Lung (tissue), 12 donors: ENCODE data around the gene TPI1. TPM values are rescaled to one million over a fixed set of nuclear protein-coding genes. Genes with fewer than 3 reads are reported as not detected.
"Not testable (repeated sequence)": the region's sequence is repeated elsewhere in the genome, so short reads cannot be mapped to it uniquely, and the experiment has no call there.

ENCODE experiments used
- ATAC-seq: fragments of 200-7000 bp; cut with Tn5 transposase; one replicate; pipeline ENCODE4 v1.9.1; 2020; ENCODE audit warnings: moderate number of reproducible peaks; ENCODE audit not compliant: insufficient read depth, low FRiP score
- DNase-seq, 3 donors: peaks; one replicate each; pipeline ENCODE4 v3.0.0-alpha.2; 2013 to 2017
- H3K27ac ChIP-seq, 2 donors: one replicate each; pipeline ENCODE4 v1.5.1; 2013; ENCODE audit warnings: mild to moderate bottlenecking in 2 of 2, moderate library complexity in 2 of 2, control low read depth in 1 of 2, inconsistent platforms in 1 of 2, low read depth in 1 of 2, low read length in 1 of 2
- H3K27me3 ChIP-seq, 3 donors: one replicate each; pipeline ENCODE4 v1.5.1; 2013; ENCODE audit warnings: low read length in 2 of 3; ENCODE audit not compliant: control insufficient read depth in 3 of 3, insufficient read depth in 3 of 3
- H3K36me3 ChIP-seq, 4 donors: one replicate each; pipeline ENCODE4 v1.5.1; 2013; ENCODE audit warnings: low read length in 4 of 4, mild to moderate bottlenecking in 1 of 4, moderate library complexity in 1 of 4; ENCODE audit not compliant: control insufficient read depth in 4 of 4, insufficient read depth in 4 of 4
- H3K4me1 ChIP-seq, 5 donors: one replicate each; pipeline ENCODE4 v1.5.1; 2013; ENCODE audit warnings: low read length in 5 of 5, mild to moderate bottlenecking in 2 of 5, moderate library complexity in 1 of 5; ENCODE audit not compliant: control insufficient read depth in 5 of 5, insufficient read depth in 5 of 5
- H3K4me3 ChIP-seq: one replicate; pipeline ENCODE4 v1.5.1; 2013; ENCODE audit warnings: mild to moderate bottlenecking, control low read depth, moderate library complexity
- H3K9ac ChIP-seq, 2 donors: one replicate each; pipeline ENCODE4 v1.5.1; 2013; ENCODE audit warnings: low read length in 2 of 2, control low read depth in 1 of 2; ENCODE audit not compliant: insufficient read depth in 1 of 2
- H3K9me3 ChIP-seq, 4 donors: one replicate each; pipeline ENCODE4 v1.5.1; 2013; ENCODE audit warnings: low read length in 3 of 4, mild to moderate bottlenecking in 1 of 4, moderate library complexity in 1 of 4; ENCODE audit not compliant: control insufficient read depth in 4 of 4, insufficient read depth in 3 of 4
- WGBS, 2 donors: extraction: QIAGEN DNeasy Blood & Tissue Kit; methylation state at CpG; one replicate each; pipeline ENCODE4 v1.1.7; 2013; 5-methylcytosine and 5-hydroxymethylcytosine counted together
- polyA plus RNA-seq, 2 donors: library from polyadenylated mRNA; stranded (reverse); fragments of 200-250 nt; gene quantifications; one replicate each; pipeline ENCODE4 v1.2.1, GENCODE V29; 2013
- total RNA-seq, 2 donors: library from RNA; depleted of rRNA in 1 of 2; stranded (reverse); fragments of >200 nt in 1 of 2; gene quantifications; one replicate each; pipeline ENCODE4 v1.2.1, GENCODE V29; 2014 to 2021
- TF ChIP-seq, protein P1 (sequence below): IDR thresholded peaks from 2 replicates; pipeline ENCODE4 v1.5.1; 2012; ENCODE audit warnings: mild to moderate bottlenecking; ENCODE audit errors: control extremely low read depth, extremely low read depth
- donor health status: control.
- donor health status: control.
- donor health status: Bipolar disorder and iron deficiency.
- donor health status: healthy.
- donor health status: DM: yes; HTN: yes; CAD: no.

The TPI1 gene
- total and polyA plus RNA-seq, 4 donors = 256 to 1,097 (median 435) TPM

DNA sequence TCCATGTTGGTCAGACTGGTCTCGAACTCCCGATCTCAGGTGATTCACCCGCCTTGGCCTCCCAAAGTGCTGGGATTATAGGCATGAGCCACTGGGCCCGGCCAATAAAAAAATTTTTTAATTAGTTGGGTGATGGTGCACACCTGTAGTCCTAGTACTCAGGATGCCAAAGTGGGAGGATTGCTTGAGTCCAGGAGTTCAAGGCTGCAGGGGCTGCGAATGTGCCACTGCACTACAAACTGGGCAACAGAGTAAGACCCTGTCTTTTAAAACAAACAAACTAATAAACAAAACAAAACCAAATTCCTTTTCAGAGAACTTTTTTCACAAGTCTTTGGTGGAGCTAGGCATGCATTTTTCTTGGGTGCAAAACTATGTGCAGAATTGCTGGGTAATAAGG lies 15.9 kb downstream of the TPI1 start:
- Histone ChIP-seq H3K9me3 (no peaks in the 10 kb centered on the region), H3K4me1 (no peaks in the 10 kb centered on the region), H3K36me3 (peaks cover 0 to 13% (median 6%) of the 10 kb centered on the region in 4 donors), H3K4me3 (no peak overlapping the region), H3K27ac (no peak overlapping the region), H3K27me3 (no peaks in the 10 kb centered on the region), H3K9ac (no peak overlapping the region)
- no peak for ATAC-seq
- WGBS, 2 donors = 97 to 100% methylated on average over 5 of the region's 5 CpGs
- DNase-seq = no peak
- TF ChIP-seq, protein P1, sequence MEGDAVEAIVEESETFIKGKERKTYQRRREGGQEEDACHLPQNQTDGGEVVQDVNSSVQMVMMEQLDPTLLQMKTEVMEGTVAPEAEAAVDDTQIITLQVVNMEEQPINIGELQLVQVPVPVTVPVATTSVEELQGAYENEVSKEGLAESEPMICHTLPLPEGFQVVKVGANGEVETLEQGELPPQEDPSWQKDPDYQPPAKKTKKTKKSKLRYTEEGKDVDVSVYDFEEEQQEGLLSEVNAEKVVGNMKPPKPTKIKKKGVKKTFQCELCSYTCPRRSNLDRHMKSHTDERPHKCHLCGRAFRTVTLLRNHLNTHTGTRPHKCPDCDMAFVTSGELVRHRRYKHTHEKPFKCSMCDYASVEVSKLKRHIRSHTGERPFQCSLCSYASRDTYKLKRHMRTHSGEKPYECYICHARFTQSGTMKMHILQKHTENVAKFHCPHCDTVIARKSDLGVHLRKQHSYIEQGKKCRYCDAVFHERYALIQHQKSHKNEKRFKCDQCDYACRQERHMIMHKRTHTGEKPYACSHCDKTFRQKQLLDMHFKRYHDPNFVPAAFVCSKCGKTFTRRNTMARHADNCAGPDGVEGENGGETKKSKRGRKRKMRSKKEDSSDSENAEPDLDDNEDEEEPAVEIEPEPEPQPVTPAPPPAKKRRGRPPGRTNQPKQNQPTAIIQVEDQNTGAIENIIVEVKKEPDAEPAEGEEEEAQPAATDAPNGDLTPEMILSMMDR = no peak

DNA sequence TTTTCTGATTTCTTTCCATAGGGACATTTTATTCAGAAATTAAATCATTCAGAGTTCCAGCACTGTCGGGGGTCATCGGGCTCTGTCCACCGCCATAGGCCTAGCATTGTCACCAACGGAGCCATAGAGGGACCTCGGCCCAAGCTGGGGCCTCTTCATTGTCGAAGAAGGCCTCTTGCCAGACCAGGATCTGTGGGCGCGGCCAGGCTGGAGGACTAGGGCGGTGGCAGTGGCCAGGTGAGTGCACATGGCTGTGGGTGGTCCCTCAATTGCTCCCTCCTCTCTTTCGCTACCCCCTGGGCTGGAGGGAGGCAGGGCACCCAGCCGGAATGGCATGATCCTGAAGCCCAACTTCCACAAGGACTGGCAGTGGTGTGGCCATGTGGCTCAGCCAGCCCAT lies 16.4 kb downstream of the TPI1 start:
- 87 to 88% methylated on average over 11 of the region's 11 CpGs for WGBS, 2 donors
- Histone ChIP-seq H3K36me3 (peaks cover 0 to 13% (median 6%) of the 10 kb centered on the region in 4 donors), H3K9ac (no peak overlapping the region), H3K27ac (peak overlapping the region in 1 of 2 donors; percentile 1), H3K27me3 (no peaks in the 10 kb centered on the region), H3K4me1 (no peaks in the 10 kb centered on the region), H3K9me3 (no peaks in the 10 kb centered on the region), H3K4me3 (no peak overlapping the region)
- no peak for DNase-seq
- no peak for ATAC-seq
- TF ChIP-seq, protein P1 = no peak

DNA sequence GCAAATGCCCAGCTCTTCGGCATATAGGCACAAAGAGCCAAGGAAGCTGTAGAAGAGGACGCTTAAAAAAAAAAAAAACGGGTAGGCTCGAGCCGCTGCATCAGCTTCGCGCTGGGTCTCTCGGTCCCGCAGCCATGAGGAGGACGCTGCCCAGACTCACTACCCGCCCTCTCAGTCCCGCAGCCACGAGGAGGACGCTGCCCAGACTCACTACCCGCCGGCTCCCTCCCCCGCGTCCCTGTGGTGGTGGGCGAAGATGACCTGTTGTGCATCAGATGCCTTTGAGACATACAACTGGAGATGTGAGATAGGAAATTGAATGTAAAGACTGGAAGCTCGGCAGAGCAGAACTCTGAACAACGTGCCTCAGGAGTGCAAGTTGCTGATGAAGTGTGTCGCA lies 17.2 kb downstream of the TPI1 start:
- Histone ChIP-seq H3K4me3 (no peak overlapping the region), H3K9ac (no peak overlapping the region), H3K9me3 (no peaks in the 10 kb centered on the region), H3K4me1 (no peaks in the 10 kb centered on the region), H3K27me3 (no peaks in the 10 kb centered on the region), H3K36me3 (peaks cover 0 to 13% (median 6%) of the 10 kb centered on the region in 4 donors), H3K27ac (peak overlapping the region in 1 of 2 donors; percentile 33)
- DNase-seq (no peak), ATAC-seq (no peak)
- TF ChIP-seq, protein P1 = no peak
- WGBS, 2 donors = 88 to 93% methylated on average over 22 of the region's 22 CpGs

DNA sequence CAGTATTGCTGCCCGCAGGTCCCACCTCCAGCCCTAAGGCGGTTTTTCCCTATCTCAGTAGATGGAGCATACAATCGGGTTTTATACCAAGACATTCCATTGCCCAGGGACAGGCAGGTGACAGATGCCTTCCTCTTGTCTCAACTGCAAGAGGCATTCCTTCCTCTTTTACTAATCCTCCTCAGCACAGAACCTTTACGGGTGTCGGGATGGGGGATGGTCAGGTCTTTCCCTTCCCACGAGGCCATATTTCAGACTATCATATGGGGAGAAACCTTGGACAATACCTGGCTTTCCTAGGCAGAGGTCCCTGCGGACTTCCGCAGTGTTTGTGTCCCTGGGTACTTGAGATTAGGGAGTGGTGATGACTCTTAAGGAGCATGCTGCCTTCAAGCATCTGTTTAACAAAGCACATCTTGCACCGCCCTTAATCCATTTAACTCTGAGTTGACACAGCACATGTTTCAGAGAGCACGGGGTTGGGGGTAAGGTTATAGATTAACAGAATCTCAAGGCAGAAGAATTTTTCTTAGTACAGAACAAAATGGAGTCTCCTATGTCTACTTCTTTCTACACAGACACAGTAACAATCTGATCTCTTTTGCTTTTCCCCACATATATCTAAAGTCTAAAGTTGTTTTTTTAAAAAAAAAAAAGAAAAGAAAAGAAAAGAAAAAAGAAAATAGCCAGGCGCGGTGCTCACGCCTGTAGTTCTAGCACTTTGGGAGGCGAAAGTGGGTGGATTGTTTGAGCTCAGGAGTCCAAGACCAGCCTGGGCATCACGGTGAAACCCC lies 19.1 kb downstream of the TPI1 start:
- not testable (repeated sequence) for DNase-seq, H3K9me3 ChIP-seq, H3K9ac ChIP-seq, H3K27me3 ChIP-seq, H3K4me3 ChIP-seq, H3K4me1 ChIP-seq, ATAC-seq
- WGBS, 2 donors = 55 to 62% methylated on average over 11 to 12 of the region's 15 CpGs
- Histone ChIP-seq H3K27ac (peak overlapping the region in 1 of 2 donors; percentile 72), H3K36me3 (peaks cover 0 to 13% (median 6%) of the 10 kb centered on the region in 4 donors)
